ENCODE data around the gene ADARB1.

Gene ADARB1

GRCh38 chr21:45072738-45073300 lies 1.6 kb upstream of the ADARB1 start:
- Histone ChIP-seq H3K27me3 (ENCODE audit: insufficient read depth, poor library complexity, severe bottlenecking) (no peaks in the 10 kb centered on the region), H3K36me3 (ENCODE audit: low read depth) (no peaks in the 10 kb centered on the region), H3K27ac (ENCODE audit: poor library complexity, severe bottlenecking) (no peak overlapping the region), H3K4me3 (ENCODE audit: severe bottlenecking) (no peak overlapping the region), H3K4me1 (ENCODE audit: insufficient read depth, poor library complexity, severe bottlenecking) (no peaks in the 10 kb centered on the region), H3K9me3 (ENCODE audit: severe bottlenecking) (no peaks in the 10 kb centered on the region)
- no peak for ATAC-seq (ENCODE audit: low read depth)
- no peak for DNase-seq (ENCODE audit: low spot score)
- TF ChIP-seq, protein P1, sequence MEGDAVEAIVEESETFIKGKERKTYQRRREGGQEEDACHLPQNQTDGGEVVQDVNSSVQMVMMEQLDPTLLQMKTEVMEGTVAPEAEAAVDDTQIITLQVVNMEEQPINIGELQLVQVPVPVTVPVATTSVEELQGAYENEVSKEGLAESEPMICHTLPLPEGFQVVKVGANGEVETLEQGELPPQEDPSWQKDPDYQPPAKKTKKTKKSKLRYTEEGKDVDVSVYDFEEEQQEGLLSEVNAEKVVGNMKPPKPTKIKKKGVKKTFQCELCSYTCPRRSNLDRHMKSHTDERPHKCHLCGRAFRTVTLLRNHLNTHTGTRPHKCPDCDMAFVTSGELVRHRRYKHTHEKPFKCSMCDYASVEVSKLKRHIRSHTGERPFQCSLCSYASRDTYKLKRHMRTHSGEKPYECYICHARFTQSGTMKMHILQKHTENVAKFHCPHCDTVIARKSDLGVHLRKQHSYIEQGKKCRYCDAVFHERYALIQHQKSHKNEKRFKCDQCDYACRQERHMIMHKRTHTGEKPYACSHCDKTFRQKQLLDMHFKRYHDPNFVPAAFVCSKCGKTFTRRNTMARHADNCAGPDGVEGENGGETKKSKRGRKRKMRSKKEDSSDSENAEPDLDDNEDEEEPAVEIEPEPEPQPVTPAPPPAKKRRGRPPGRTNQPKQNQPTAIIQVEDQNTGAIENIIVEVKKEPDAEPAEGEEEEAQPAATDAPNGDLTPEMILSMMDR (IDR thresholded peaks at IDR 0.05; ENCODE audit: poor library complexity, severe bottlenecking), result no peak

GRCh38 chr21:45073301-45074047 lies 906 bp upstream of the ADARB1 start:
- TF ChIP-seq, protein P1 (IDR thresholded peaks at IDR 0.05; ENCODE audit: poor library complexity, severe bottlenecking), result no peak
- H3K9me3 ChIP-seq (ENCODE audit: severe bottlenecking), result no peaks in the 10 kb centered on the region
- H3K27ac ChIP-seq (ENCODE audit: poor library complexity, severe bottlenecking), result peak overlapping the region; percentile 68
- DNase-seq (ENCODE audit: low spot score) (no peak), ATAC-seq (ENCODE audit: low read depth) (peak; percentile 37)
- H3K4me1 ChIP-seq (ENCODE audit: insufficient read depth, poor library complexity, severe bottlenecking), result peaks cover under 1% of the 10 kb centered on the region
- peak overlapping the region; percentile 88 for H3K4me3 ChIP-seq (ENCODE audit: severe bottlenecking)
- H3K27me3 ChIP-seq (ENCODE audit: insufficient read depth, poor library complexity, severe bottlenecking), result no peaks in the 10 kb centered on the region
- no peaks in the 10 kb centered on the region for H3K36me3 ChIP-seq (ENCODE audit: low read depth)

- Histone ChIP-seq H3K27ac (ENCODE audit: poor library complexity, severe bottlenecking) (peak overlapping the region; percentile 68), H3K27me3 (ENCODE audit: insufficient read depth, poor library complexity, severe bottlenecking) (no peaks in the 10 kb centered on the region), H3K4me3 (ENCODE audit: severe bottlenecking) (peak overlapping the region; percentile 88), H3K4me1 (ENCODE audit: insufficient read depth, poor library complexity, severe bottlenecking) (peaks cover 9% of the 10 kb centered on the region), H3K9me3 (ENCODE audit: severe bottlenecking) (no peaks in the 10 kb centered on the region), H3K36me3 (ENCODE audit: low read depth) (no peaks in the 10 kb centered on the region)
- ATAC-seq (ENCODE audit: low read depth), result peak; percentile 24
- DNase-seq (ENCODE audit: low spot score), result no peak
- TF ChIP-seq, protein P1 (IDR thresholded peaks at IDR 0.05; ENCODE audit: poor library complexity, severe bottlenecking), result no peak
These were observed 627 bp downstream of the ADARB1 start for GRCh38 chr21:45074818-45075595.

DNA sequence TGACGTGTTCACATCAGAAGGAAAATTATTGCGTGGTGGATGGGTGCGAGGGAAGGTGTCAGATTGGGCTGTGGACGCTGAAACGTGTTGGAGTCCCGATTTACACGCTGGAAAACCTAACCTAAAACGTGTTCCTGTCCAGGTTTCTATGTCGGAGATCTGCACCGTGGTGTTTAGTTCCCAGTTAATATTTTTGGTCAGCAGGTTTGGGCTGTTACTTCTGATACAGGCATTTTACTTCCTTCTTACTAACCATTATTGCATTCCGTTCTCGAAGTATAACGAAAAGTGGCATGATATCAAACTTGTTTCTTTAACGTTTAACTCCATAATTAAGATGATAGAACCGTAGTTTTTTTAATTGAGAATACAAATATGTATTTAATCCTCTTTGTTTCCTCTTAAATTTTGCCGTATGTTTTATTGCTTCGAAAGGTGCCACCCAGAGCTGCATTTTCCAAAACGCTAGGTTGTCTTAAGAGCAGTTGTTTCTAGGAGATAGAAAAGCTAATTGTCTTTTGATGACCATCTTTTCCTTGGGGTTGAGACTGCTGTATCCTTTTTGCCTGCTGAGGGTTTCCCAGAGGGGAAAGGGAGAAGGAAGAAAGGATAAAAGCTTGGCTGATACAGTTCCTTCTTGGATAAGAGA lies 1.3 kb downstream of the ADARB1 start:
- peak overlapping the region; percentile 68 for H3K27ac ChIP-seq (ENCODE audit: poor library complexity, severe bottlenecking)
- H3K4me3 ChIP-seq (ENCODE audit: severe bottlenecking), result peak overlapping the region; percentile 88
- no peaks in the 10 kb centered on the region for H3K9me3 ChIP-seq (ENCODE audit: severe bottlenecking)
- no peaks in the 10 kb centered on the region for H3K27me3 ChIP-seq (ENCODE audit: insufficient read depth, poor library complexity, severe bottlenecking)
- no peaks in the 10 kb centered on the region for H3K36me3 ChIP-seq (ENCODE audit: low read depth)
- TF ChIP-seq, protein P1 (IDR thresholded peaks at IDR 0.05; ENCODE audit: poor library complexity, severe bottlenecking), result no peak
- DNase-seq (ENCODE audit: low spot score) (no peak), ATAC-seq (ENCODE audit: low read depth) (no peak; the same call in 2 of the 3 replicates)
- peaks cover 10% of the 10 kb centered on the region for H3K4me1 ChIP-seq (ENCODE audit: insufficient read depth, poor library complexity, severe bottlenecking)

Measured in RWPE2 (cell line).